ENCODE data around the gene CFAP61.

CFAP61 gene

GRCh38 chr20:20206788-20207187 lies 154.5 kb downstream of the CFAP61 start:
- Histone ChIP-seq H3K79me2 (ENCODE audit: control insufficient read depth, insufficient read depth, low read length, poor library complexity) (no peaks in the 10 kb centered on the region), H2AK5ac (ENCODE audit: low read length) (no peak overlapping the region), H3K9me3 (ENCODE audit: insufficient read depth, low read depth, low read length) (no peaks in the 10 kb centered on the region), H3K14ac (ENCODE audit: low read length) (no peak overlapping the region), H3K4ac (ENCODE audit: low read depth, low read length) (no peak overlapping the region), H3K27ac (ENCODE audit: low read depth, low read length) (no peak overlapping the region), H4K91ac (ENCODE audit: low read depth, low read length) (no peak overlapping the region), H3K23ac (ENCODE audit: low read length) (no peak overlapping the region), H3K4me2 (ENCODE audit: low read length) (no peak overlapping the region), H3K4me1 (ENCODE audit: control insufficient read depth in 1 of 2, insufficient read depth in 2 of 2, low read length in 2 of 2) (peaks cover 0 to 3% of the 10 kb centered on the region in 2 experiments), H4K8ac (ENCODE audit: low read depth, low read length) (no peak overlapping the region), H2BK5ac (ENCODE audit: low read depth, low read length, poor library complexity) (no peak overlapping the region), H3K9ac (ENCODE audit: low read length) (no peak overlapping the region), H2AFZ (ENCODE audit: insufficient read depth, low read length, poor library complexity) (no peak overlapping the region), H3K36me3 (ENCODE audit: control insufficient read depth in 1 of 2, insufficient read depth in 2 of 2, low read length in 2 of 2) (no peaks in the 10 kb centered on the region), H4K12ac (ENCODE audit: low read depth, low read length) (no peak overlapping the region), H3K18ac (ENCODE audit: low read length) (no peak overlapping the region), H2BK120ac (ENCODE audit: insufficient read depth, low read length, poor library complexity) (no peak overlapping the region), H3K27me3 (ENCODE audit: insufficient read depth, low read length) (no peaks in the 10 kb centered on the region), H3K4me3 (ENCODE audit: low read depth, low read length) (no peak overlapping the region), H2BK12ac (ENCODE audit: low read length) (no peak overlapping the region), H3K79me1 (ENCODE audit: low read length) (no peaks in the 10 kb centered on the region)
- DNase-seq, result no peak
- no CpG with 5 or more reads among the region's 1 CpG for WGBS (ENCODE audit: extremely low coverage, insufficient coverage, insufficient read length)

- Histone ChIP-seq H4K8ac (ENCODE audit: low read depth, low read length) (no peak overlapping the region), H4K91ac (ENCODE audit: low read depth, low read length) (no peak overlapping the region)
Measured at GRCh38 chr20:20207291-20207690, 155.0 kb downstream of the CFAP61 start.

GRCh38 chr20:20207872-20208271 lies 155.5 kb downstream of the CFAP61 start:
- H2AK5ac ChIP-seq (ENCODE audit: low read length), result no peak overlapping the region
- no peak overlapping the region for H3K4ac ChIP-seq (ENCODE audit: low read depth, low read length)
- H2BK120ac ChIP-seq (ENCODE audit: insufficient read depth, low read length, poor library complexity), result no peak overlapping the region
- no peak overlapping the region for H3K23ac ChIP-seq (ENCODE audit: low read length)
- DNase-seq, result no peak
- no peak overlapping the region for H3K14ac ChIP-seq (ENCODE audit: low read length)
- WGBS (ENCODE audit: extremely low coverage, insufficient coverage, insufficient read length), result no CpG with 5 or more reads among the region's 7 CpGs
- H3K9ac ChIP-seq (ENCODE audit: low read length), result no peak overlapping the region
- no peak overlapping the region for H3K18ac ChIP-seq (ENCODE audit: low read length)
- peaks cover 0 to 3% of the 10 kb centered on the region in 2 experiments for H3K4me1 ChIP-seq (ENCODE audit: control insufficient read depth in 1 of 2, insufficient read depth in 2 of 2, low read length in 2 of 2)
- no peak overlapping the region for H2BK5ac ChIP-seq (ENCODE audit: low read depth, low read length, poor library complexity)
- H3K79me2 ChIP-seq (ENCODE audit: control insufficient read depth, insufficient read depth, low read length, poor library complexity), result no peaks in the 10 kb centered on the region
- H4K8ac ChIP-seq (ENCODE audit: low read depth, low read length), result no peak overlapping the region
- no peaks in the 10 kb centered on the region for H3K79me1 ChIP-seq (ENCODE audit: low read length)
- no peak overlapping the region for H2BK12ac ChIP-seq (ENCODE audit: low read length)
- no peak overlapping the region for H3K4me3 ChIP-seq (ENCODE audit: low read depth, low read length)
- no peak overlapping the region for H4K12ac ChIP-seq (ENCODE audit: low read depth, low read length)
- H2AFZ ChIP-seq (ENCODE audit: insufficient read depth, low read length, poor library complexity), result no peak overlapping the region
- no peaks in the 10 kb centered on the region for H3K36me3 ChIP-seq (ENCODE audit: control insufficient read depth in 1 of 2, insufficient read depth in 2 of 2, low read length in 2 of 2)
- H3K9me3 ChIP-seq (ENCODE audit: insufficient read depth, low read depth, low read length), result no peaks in the 10 kb centered on the region
- H3K27me3 ChIP-seq (ENCODE audit: insufficient read depth, low read length), result no peaks in the 10 kb centered on the region
- no peak overlapping the region for H4K91ac ChIP-seq (ENCODE audit: low read depth, low read length)
- H3K4me2 ChIP-seq (ENCODE audit: low read length), result no peak overlapping the region
- no peak overlapping the region for H3K27ac ChIP-seq (ENCODE audit: low read depth, low read length)

More at GRCh38 chr20:20207291-20207690, 155.0 kb downstream of the CFAP61 start:
- H3K9ac ChIP-seq (ENCODE audit: low read length), result no peak overlapping the region
- H3K27me3 ChIP-seq (ENCODE audit: insufficient read depth, low read length), result no peaks in the 10 kb centered on the region
- no peak overlapping the region for H3K14ac ChIP-seq (ENCODE audit: low read length)
- no peak overlapping the region for H3K4ac ChIP-seq (ENCODE audit: low read depth, low read length)
- no peaks in the 10 kb centered on the region for H3K9me3 ChIP-seq (ENCODE audit: insufficient read depth, low read depth, low read length)
- no peaks in the 10 kb centered on the region for H3K79me2 ChIP-seq (ENCODE audit: control insufficient read depth, insufficient read depth, low read length, poor library complexity)
- no peak overlapping the region for H3K18ac ChIP-seq (ENCODE audit: low read length)
- no peaks in the 10 kb centered on the region for H3K79me1 ChIP-seq (ENCODE audit: low read length)
- no peak overlapping the region for H2AK5ac ChIP-seq (ENCODE audit: low read length)
- peak in 1 of 2 donors; percentile 21 for DNase-seq
- H3K36me3 ChIP-seq (ENCODE audit: control insufficient read depth in 1 of 2, insufficient read depth in 2 of 2, low read length in 2 of 2), result no peaks in the 10 kb centered on the region
- no peak overlapping the region for H3K23ac ChIP-seq (ENCODE audit: low read length)
- no CpG with 5 or more reads among the region's 6 CpGs for WGBS (ENCODE audit: extremely low coverage, insufficient coverage, insufficient read length)
- H3K27ac ChIP-seq (ENCODE audit: low read depth, low read length), result no peak overlapping the region
- H3K4me1 ChIP-seq (ENCODE audit: control insufficient read depth in 1 of 2, insufficient read depth in 2 of 2, low read length in 2 of 2), result peaks cover 0 to 3% of the 10 kb centered on the region in 2 experiments
- no peak overlapping the region for H3K4me2 ChIP-seq (ENCODE audit: low read length)
- H2BK5ac ChIP-seq (ENCODE audit: low read depth, low read length, poor library complexity), result no peak overlapping the region
- no peak overlapping the region for H4K12ac ChIP-seq (ENCODE audit: low read depth, low read length)
- H2AFZ ChIP-seq (ENCODE audit: insufficient read depth, low read length, poor library complexity), result no peak overlapping the region
- H2BK12ac ChIP-seq (ENCODE audit: low read length), result no peak overlapping the region
- H2BK120ac ChIP-seq (ENCODE audit: insufficient read depth, low read length, poor library complexity), result no peak overlapping the region
- no peak overlapping the region for H3K4me3 ChIP-seq (ENCODE audit: low read depth, low read length)

GRCh38 chr20:20209684-20210083 lies 157.4 kb downstream of the CFAP61 start:
- H3K79me1 ChIP-seq (ENCODE audit: low read length), result no peaks in the 10 kb centered on the region
- no peak overlapping the region for H2BK5ac ChIP-seq (ENCODE audit: low read depth, low read length, poor library complexity)
- no peak overlapping the region for H3K9ac ChIP-seq (ENCODE audit: low read length)
- no peak for DNase-seq
- H2AFZ ChIP-seq (ENCODE audit: insufficient read depth, low read length, poor library complexity), result no peak overlapping the region
- no peak overlapping the region for H3K4me2 ChIP-seq (ENCODE audit: low read length)
- no peak overlapping the region for H4K8ac ChIP-seq (ENCODE audit: low read depth, low read length)
- no peak overlapping the region for H3K4me3 ChIP-seq (ENCODE audit: low read depth, low read length)
- H3K23ac ChIP-seq (ENCODE audit: low read length), result no peak overlapping the region
- H4K12ac ChIP-seq (ENCODE audit: low read depth, low read length), result no peak overlapping the region
- no peaks in the 10 kb centered on the region for H3K27me3 ChIP-seq (ENCODE audit: insufficient read depth, low read length)
- no peak overlapping the region for H4K91ac ChIP-seq (ENCODE audit: low read depth, low read length)
- WGBS (ENCODE audit: extremely low coverage, insufficient coverage, insufficient read length), result no CpG with 5 or more reads among the region's 5 CpGs
- no peaks in the 10 kb centered on the region for H3K79me2 ChIP-seq (ENCODE audit: control insufficient read depth, insufficient read depth, low read length, poor library complexity)
- H2BK120ac ChIP-seq (ENCODE audit: insufficient read depth, low read length, poor library complexity), result no peak overlapping the region
- H3K36me3 ChIP-seq (ENCODE audit: control insufficient read depth in 1 of 2, insufficient read depth in 2 of 2, low read length in 2 of 2), result no peaks in the 10 kb centered on the region
- H3K27ac ChIP-seq (ENCODE audit: low read depth, low read length), result no peak overlapping the region
- H3K4ac ChIP-seq (ENCODE audit: low read depth, low read length), result no peak overlapping the region
- no peak overlapping the region for H3K14ac ChIP-seq (ENCODE audit: low read length)
- no peak overlapping the region for H3K18ac ChIP-seq (ENCODE audit: low read length)
- peaks cover 0 to 3% of the 10 kb centered on the region in 2 experiments for H3K4me1 ChIP-seq (ENCODE audit: control insufficient read depth in 1 of 2, insufficient read depth in 2 of 2, low read length in 2 of 2)
- no peaks in the 10 kb centered on the region for H3K9me3 ChIP-seq (ENCODE audit: insufficient read depth, low read depth, low read length)
- H2AK5ac ChIP-seq (ENCODE audit: low read length), result no peak overlapping the region
- no peak overlapping the region for H2BK12ac ChIP-seq (ENCODE audit: low read length)

Data from trophoblast cell (in vitro differentiated cells and primary cell).